HFFc6 (cell line): ENCODE results near the gene FLNB. TPM values are rescaled to one million over a fixed set of nuclear protein-coding genes. Genes with fewer than 3 reads are reported as not detected.

Experiments
- DNase-seq: peaks from one replicate; pipeline ENCODE4 v3.0.0-alpha.2; 2018
- H3K27ac Mint-ChIP-seq: 2 replicates; pipeline ENCODE4 v1.8.0; 2020; ENCODE audit warnings: mild to moderate bottlenecking, mixed read lengths
- H3K27me3 Mint-ChIP-seq: 2 replicates; pipeline ENCODE4 v1.8.0; 2021; ENCODE audit warnings: mild to moderate bottlenecking, moderate library complexity, mixed read lengths; ENCODE audit not compliant: insufficient read depth
- H3K36me3 Mint-ChIP-seq: 2 replicates; pipeline ENCODE4 v1.8.0; 2021; ENCODE audit warnings: low read depth, mixed read lengths
- H3K4me1 Mint-ChIP-seq: 2 replicates; pipeline ENCODE4 v1.8.0; 2020; ENCODE audit warnings: low read depth, mixed read lengths
- H3K4me3 Mint-ChIP-seq: 2 replicates; pipeline ENCODE4 v1.8.0; 2020; ENCODE audit warnings: mild to moderate bottlenecking, moderate library complexity, mixed read lengths
- H3K9me3 Mint-ChIP-seq: 2 replicates; pipeline ENCODE4 v1.8.0; 2020; ENCODE audit warnings: mild to moderate bottlenecking, mixed read lengths
- CTCF ChIP-seq: fragments of 200-600 bp; sonication (generic); IDR thresholded peaks from 2 replicates; pipeline ENCODE4 v1.5.0; 2021; ENCODE audit warnings: antibody characterized with exemption, mild to moderate bottlenecking
- total RNA-seq, 6 experiments: library from RNA; stranded (reverse); fragmentation: NEBNext Ultra II Directional; extraction: Animal tissue kit (Norgen Biotek cat#: 25700); gene quantifications; 2 replicates in 1 of 6; 3 replicates in 5 of 6; pipeline ENCODE4 v1.2.3, GENCODE V29; 2021

Gene FLNB
- total RNA-seq, 6 experiments from 2014 or later: 93.8 to 117 (median 98.7) TPM

GRCh38 chr3:58150810-58151199, 142.6 kb downstream of the FLNB start:
- no peaks in the 10 kb centered on the region for H3K9me3 Mint-ChIP-seq
- peaks cover 49% of the 10 kb centered on the region for H3K36me3 Mint-ChIP-seq
- no peak overlapping the region for H3K4me3 Mint-ChIP-seq
- no peak for DNase-seq
- no peak overlapping the region for H3K27ac Mint-ChIP-seq
- TF ChIP-seq CTCF: no peak
- peaks cover 2% of the 10 kb centered on the region for H3K27me3 Mint-ChIP-seq
- H3K4me1 Mint-ChIP-seq: no peaks in the 10 kb centered on the region

GRCh38 chr3:58151637-58152036, 143.4 kb downstream of the FLNB start:
- no peak for DNase-seq
- Mint-ChIP-seq H3K27me3 (peaks cover 2% of the 10 kb centered on the region), H3K36me3 (peaks cover 41% of the 10 kb centered on the region), H3K27ac (no peak overlapping the region), H3K9me3 (no peaks in the 10 kb centered on the region), H3K4me1 (no peaks in the 10 kb centered on the region), H3K4me3 (no peak overlapping the region)
- TF ChIP-seq CTCF: no peak

- peaks cover 40% of the 10 kb centered on the region for H3K36me3 Mint-ChIP-seq
- H3K4me1 Mint-ChIP-seq: no peaks in the 10 kb centered on the region
- H3K27me3 Mint-ChIP-seq: peaks cover 2% of the 10 kb centered on the region
- no peaks in the 10 kb centered on the region for H3K9me3 Mint-ChIP-seq
- TF ChIP-seq CTCF: no peak
- no peak overlapping the region for H3K4me3 Mint-ChIP-seq
- DNase-seq: no peak
- H3K27ac Mint-ChIP-seq: 0 out of 2 replicates have a peak overlapping the region, but pooled peaks have one; percentile 16
These were observed 144.2 kb downstream of the FLNB start for GRCh38 chr3:58152225-58153015.

GRCh38 chr3:58153371-58153770, 145.1 kb downstream of the FLNB start:
- Mint-ChIP-seq H3K27me3 (peaks cover 2% of the 10 kb centered on the region), H3K36me3 (peaks cover 39% of the 10 kb centered on the region), H3K4me1 (no peaks in the 10 kb centered on the region), H3K27ac (no peak overlapping the region), H3K9me3 (no peaks in the 10 kb centered on the region), H3K4me3 (no peak overlapping the region)
- no peak for TF ChIP-seq CTCF
- DNase-seq: no peak

- H3K27ac Mint-ChIP-seq: no peak overlapping the region; the same call in 1 of the 2 replicates
- no peak for DNase-seq
- no peaks in the 10 kb centered on the region for H3K4me1 Mint-ChIP-seq
- no peak overlapping the region for H3K4me3 Mint-ChIP-seq
- peaks cover 2% of the 10 kb centered on the region; the same call in 1 of the 2 replicates for H3K27me3 Mint-ChIP-seq
- no peak for TF ChIP-seq CTCF
- H3K36me3 Mint-ChIP-seq: peaks cover 30% of the 10 kb centered on the region
- no peaks in the 10 kb centered on the region for H3K9me3 Mint-ChIP-seq
These were observed 146.6 kb downstream of the FLNB start for GRCh38 chr3:58154626-58155449.
